ENCODE measurements around the gene ASRGL1.

- TF ChIP-seq CTCF (IDR thresholded peaks at IDR 0.05): no peak
- TF ChIP-seq EZH2phosphoT487 (IDR thresholded peaks at IDR 0.05; ENCODE audit: borderline replicate concordance, low read depth): no peak
- TF ChIP-seq PBX3 (IDR thresholded peaks at IDR 0.05): no peak
- no peak for TF ChIP-seq GABPA (IDR thresholded peaks at IDR 0.05; ENCODE audit: low read depth)
- TF ChIP-seq FOSL2 (IDR thresholded peaks at IDR 0.05; ENCODE audit: borderline replicate concordance, low read depth): no peak
Observed at GRCh38 chr11:62402226-62402959, 65.1 kb downstream of the ASRGL1 start.
